Adrenal gland (tissue), 5 donors: ENCODE results near the gene REXO1.

Source experiments
- POLR2A ChIP-seq, 2 donors: fragments of 450-650 bp; IDR thresholded peaks; one replicate each; pipeline ENCODE4 v1.6.1; 2017; ENCODE audit warnings: antibody characterized with exemption in 2 of 2, mild to moderate bottlenecking in 2 of 2, moderate library complexity in 1 of 2
- TF ChIP-seq, protein P1 (sequence below), 6 experiments: fragments of 450-650 bp in 4 of 6; fragments of 200-600 bp in 2 of 6; sonication (generic) in 1 of 6; IDR thresholded peaks; 1 replicate in 5 of 6; 2 replicates in 1 of 6; pipeline versions ENCODE4 v1.5.1 to v1.8.0; 2016 to 2021; ENCODE audit warnings: antibody characterized with exemption in 6 of 6, mild to moderate bottlenecking in 2 of 6, moderate library complexity in 1 of 6
- donor health status: DM: no; HTN: no; CAD: no.

DNA sequence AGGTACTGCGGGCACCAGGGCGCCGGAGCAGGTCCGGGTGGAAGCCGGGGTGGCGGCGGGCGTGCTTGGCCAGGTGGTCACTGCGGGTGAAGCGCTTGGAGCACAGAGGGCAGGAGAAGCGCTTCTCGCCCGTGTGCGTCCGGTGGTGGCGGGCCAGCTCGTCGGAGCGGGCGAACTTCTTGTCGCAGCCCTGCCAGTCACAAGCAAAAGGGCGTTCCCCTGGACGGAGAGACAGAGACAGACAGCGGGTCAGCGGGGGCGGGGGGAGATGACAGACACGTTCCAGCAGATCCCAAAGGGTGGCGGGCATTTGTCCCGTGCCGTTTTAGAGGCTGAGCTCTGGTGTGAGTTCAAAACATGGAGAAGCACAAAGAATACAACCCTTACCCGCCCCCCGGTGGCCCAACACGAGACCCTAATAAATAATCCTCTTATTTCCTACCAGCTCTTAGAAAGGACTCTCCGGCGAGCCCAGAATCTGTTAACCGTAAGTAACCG, 6.3 kb upstream of the REXO1 start:
- TF ChIP-seq, protein P1, sequence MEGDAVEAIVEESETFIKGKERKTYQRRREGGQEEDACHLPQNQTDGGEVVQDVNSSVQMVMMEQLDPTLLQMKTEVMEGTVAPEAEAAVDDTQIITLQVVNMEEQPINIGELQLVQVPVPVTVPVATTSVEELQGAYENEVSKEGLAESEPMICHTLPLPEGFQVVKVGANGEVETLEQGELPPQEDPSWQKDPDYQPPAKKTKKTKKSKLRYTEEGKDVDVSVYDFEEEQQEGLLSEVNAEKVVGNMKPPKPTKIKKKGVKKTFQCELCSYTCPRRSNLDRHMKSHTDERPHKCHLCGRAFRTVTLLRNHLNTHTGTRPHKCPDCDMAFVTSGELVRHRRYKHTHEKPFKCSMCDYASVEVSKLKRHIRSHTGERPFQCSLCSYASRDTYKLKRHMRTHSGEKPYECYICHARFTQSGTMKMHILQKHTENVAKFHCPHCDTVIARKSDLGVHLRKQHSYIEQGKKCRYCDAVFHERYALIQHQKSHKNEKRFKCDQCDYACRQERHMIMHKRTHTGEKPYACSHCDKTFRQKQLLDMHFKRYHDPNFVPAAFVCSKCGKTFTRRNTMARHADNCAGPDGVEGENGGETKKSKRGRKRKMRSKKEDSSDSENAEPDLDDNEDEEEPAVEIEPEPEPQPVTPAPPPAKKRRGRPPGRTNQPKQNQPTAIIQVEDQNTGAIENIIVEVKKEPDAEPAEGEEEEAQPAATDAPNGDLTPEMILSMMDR (IDR thresholded peaks at IDR 0.05), result peak in 1 of 6 experiments; percentile 10
- TF ChIP-seq POLR2A (IDR thresholded peaks at IDR 0.05), result peak in 1 of 2 donors; percentile 17
